Adrenal gland (tissue), 5 donors: ENCODE measurements around the gene HAGH.

Experiments used
- CTCF ChIP-seq, 6 experiments: fragments of 450-650 bp in 4 of 6; fragments of 200-600 bp in 2 of 6; sonication (generic) in 1 of 6; IDR thresholded peaks; 1 replicate in 5 of 6; 2 replicates in 1 of 6; pipeline versions ENCODE4 v1.5.1 to v1.8.0; 2016 to 2021; ENCODE audit warnings: antibody characterized with exemption in 6 of 6, mild to moderate bottlenecking in 2 of 6, moderate library complexity in 1 of 6
- POLR2A ChIP-seq, 2 donors: fragments of 450-650 bp; IDR thresholded peaks; one replicate each; pipeline ENCODE4 v1.6.1; 2017; ENCODE audit warnings: antibody characterized with exemption in 2 of 2, mild to moderate bottlenecking in 2 of 2, moderate library complexity in 1 of 2
- donor health status: DM: no; HTN: no; CAD: no.

- TF ChIP-seq CTCF (IDR thresholded peaks at IDR 0.05) = peak in 2 of 6 experiments; percentile 17 to 31
- TF ChIP-seq POLR2A (IDR thresholded peaks at IDR 0.05) = no peak
These were observed 548 bp downstream of the HAGH start for GRCh38 chr16:1825864-1826690.
